A549 treated with CORT108297 at 1 μM for 4 hours (cell line): ENCODE results near the gene CPNE4. TPM values are rescaled to one million over a fixed set of nuclear protein-coding genes. Genes with fewer than 3 reads are reported as not detected.

Experiments used
- total RNA-seq: library from RNA; stranded (reverse); fragments of 200-300 nt; extraction: Qiagen RNA extraction; gene quantifications from 5 replicates; pipeline ENCODE4 v1.2.3, GENCODE V29; 2022

The CPNE4 gene
- total RNA-seq: 4.0 to 7.1 TPM (median 5.9 TPM) in 5 replicates

GRCh38 chr3:132034486-132035464, at the start of gene CPNE4:
CPNE4 (minus strand) TSS chr3:132035014.

DNA sequence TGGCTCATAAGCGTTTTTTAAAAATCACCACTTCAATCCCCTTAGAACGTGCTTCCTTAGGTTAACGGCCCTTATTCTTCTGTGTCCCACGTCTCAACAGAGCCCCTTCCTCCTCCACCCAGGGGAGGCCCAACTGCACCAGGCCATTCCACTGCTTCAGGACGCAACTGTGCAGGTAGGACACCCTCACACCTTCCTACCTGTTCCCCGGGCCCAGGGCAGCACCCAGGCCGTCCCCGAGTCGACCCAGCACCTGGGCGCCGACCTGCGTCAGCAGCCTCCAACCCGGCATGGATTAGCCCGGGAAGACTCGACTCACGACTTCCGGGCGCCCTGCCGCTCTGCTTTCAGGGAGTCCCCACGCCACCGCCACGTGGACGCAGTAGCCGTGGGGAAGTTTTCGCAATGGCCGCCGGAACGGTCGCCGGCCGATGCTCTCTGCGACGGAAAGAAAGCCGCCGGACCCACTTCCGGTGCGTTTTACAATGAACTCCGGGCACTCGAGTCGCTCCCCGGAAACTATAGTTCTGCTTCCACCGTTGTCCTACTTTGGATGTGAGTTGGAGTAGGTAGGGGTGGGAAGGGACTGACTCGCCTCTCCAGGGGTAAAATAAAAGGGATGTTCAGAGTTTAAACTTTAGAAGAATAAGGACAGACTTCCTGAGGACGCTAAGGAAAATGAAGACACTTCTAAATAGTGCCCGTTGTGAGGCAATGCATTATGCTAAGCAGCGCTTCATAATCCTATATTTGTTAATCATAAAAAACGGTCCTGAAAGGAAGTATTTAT, 532.1 kb downstream of the CPNE4 start, which contains the start of gene MRPL3:
Gene MRPL3 (minus strand): TSS at position 442 of the 790 bp plus-strand sequence. CDS start 150 bp downstream, at position 292.

